Endothelial cell of hepatic sinusoid (primary cell): ENCODE data around the gene POLR3B.

Experiments used
- in situ Hi-C: cut with HindIII; loops from 2 replicates; pipeline ENCODE4 v1.10.0; 2017; ENCODE audit warnings: low sequenced_read_pairs

Gene POLR3B

GRCh38 chr12:106409878-106410277 is 52.3 kb downstream of the POLR3B start:
- in situ Hi-C loops = no loop called here

- in situ Hi-C loops = no loop called here
Observed at GRCh38 chr12:106412563-106412962, 55.0 kb downstream of the POLR3B start.

- in situ Hi-C loops = no loop called here
Observed at GRCh38 chr12:106415134-106415533, 57.6 kb downstream of the POLR3B start.

GRCh38 chr12:106416273-106416672 is 58.7 kb downstream of the POLR3B start:
- in situ Hi-C loops = no loop called here

GRCh38 chr12:106417926-106418910 is 60.7 kb downstream of the POLR3B start:
- in situ Hi-C loops = no loop called here

GRCh38 chr12:106418970-106419369 is 61.4 kb downstream of the POLR3B start:
- in situ Hi-C loops = no loop called here

GRCh38 chr12:106423291-106423690 is 65.7 kb downstream of the POLR3B start:
- in situ Hi-C loops = no loop called here

GRCh38 chr12:106425061-106425702 is 67.6 kb downstream of the POLR3B start:
- in situ Hi-C loops = no loop called here

GRCh38 chr12:106427917-106428316 is 70.4 kb downstream of the POLR3B start:
- in situ Hi-C loops = no loop called here

- in situ Hi-C loops = no loop called here
Observed at GRCh38 chr12:106428384-106428783, 70.8 kb downstream of the POLR3B start.

GRCh38 chr12:106429043-106429552 is 71.5 kb downstream of the POLR3B start:
- in situ Hi-C loops = no loop called here

- in situ Hi-C loops = no loop called here
Observed at GRCh38 chr12:106429636-106430035, 72.1 kb downstream of the POLR3B start.

- in situ Hi-C loops = no loop called here
Observed at GRCh38 chr12:106431839-106432411, 74.4 kb downstream of the POLR3B start.

GRCh38 chr12:106433055-106433454 is 75.5 kb downstream of the POLR3B start:
- in situ Hi-C loops = no loop called here

- in situ Hi-C loops = no loop called here
Observed at GRCh38 chr12:106434526-106434925, 77.0 kb downstream of the POLR3B start.

GRCh38 chr12:106436164-106436563 is 78.6 kb downstream of the POLR3B start:
- in situ Hi-C loops = no loop called here

GRCh38 chr12:106442575-106442974 is 85.0 kb downstream of the POLR3B start:
- in situ Hi-C loops = no loop called here

- in situ Hi-C loops = no loop called here
Observed at GRCh38 chr12:106445053-106445452, 87.5 kb downstream of the POLR3B start.

- in situ Hi-C loops = no loop called here
Observed at GRCh38 chr12:106445959-106446358, 88.4 kb downstream of the POLR3B start.

GRCh38 chr12:106446419-106447092 is 89.0 kb downstream of the POLR3B start:
- in situ Hi-C loops = no loop called here

- in situ Hi-C loops = no loop called here
Observed at GRCh38 chr12:106452309-106452708, 94.8 kb downstream of the POLR3B start.
